HL-60 (cell line): ENCODE results near the gene RANBP3.

Experiments used
- CTCF ChIP-seq: IDR thresholded peaks from one replicate; pipeline ENCODE4 v1.5.1; 2011; ENCODE audit warnings: low read length, control low read depth, inconsistent platforms; ENCODE audit not compliant: insufficient read depth
- GABPA ChIP-seq: IDR thresholded peaks from 2 replicates; pipeline ENCODE4 v1.6.1; 2012; ENCODE audit warnings: low read depth
- POLR2AphosphoS5 ChIP-seq: IDR thresholded peaks from 2 replicates; pipeline ENCODE4 v1.6.1; 2012; ENCODE audit warnings: low read depth
- REST ChIP-seq: IDR thresholded peaks from 2 replicates; pipeline ENCODE4 v1.6.1; 2012; ENCODE audit warnings: low read depth; ENCODE audit not compliant: insufficient replicate concordance
- SPI1 ChIP-seq: IDR thresholded peaks from 2 replicates; pipeline ENCODE4 v1.6.1; 2012; ENCODE audit warnings: low read depth, mild to moderate bottlenecking, borderline replicate concordance

- TF ChIP-seq CTCF (no peak), REST (no peak), POLR2AphosphoS5 (no peak), SPI1 (no peak), GABPA (no peak)
Observed at GRCh38 chr19:5958851-5959122, 19.2 kb downstream of the RANBP3 start.
